ENCODE data around the gene CERS1. TPM values are rescaled to one million over a fixed set of nuclear protein-coding genes. Genes with fewer than 3 reads are reported as not detected.
"Not testable (repeated sequence)": the region's sequence is repeated elsewhere in the genome, so short reads cannot be mapped to it uniquely, and the experiment has no call there.

Gene CERS1
- total and polyA plus RNA-seq, 5 donors: 1.1 to 1.9 (median 1.3) TPM

DNA sequence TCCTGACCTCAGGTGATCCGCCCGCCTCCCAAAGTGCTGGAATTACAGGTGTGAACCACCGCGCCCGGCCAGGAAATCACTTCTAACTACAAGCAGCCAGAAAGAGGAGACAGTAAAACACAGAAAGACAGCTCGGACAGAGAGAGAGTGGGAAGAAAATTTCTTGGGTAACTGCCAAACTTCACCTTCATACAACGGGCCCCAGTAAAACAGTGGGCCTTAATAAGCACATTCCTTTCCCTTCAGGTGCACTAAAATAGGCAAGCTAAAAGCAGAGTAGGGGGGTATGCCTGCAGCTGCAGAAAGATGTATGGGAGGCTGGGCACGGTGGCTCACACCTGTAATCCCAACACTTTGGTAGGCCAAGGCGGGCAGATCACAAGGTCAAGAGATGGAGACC, 21.6 kb upstream of the CERS1 start:
- 84% methylated on average over 9 of the region's 9 CpGs for WGBS
- H3K27ac ChIP-seq (ENCODE audit: low read length); H3K4me1 ChIP-seq (ENCODE audit: control insufficient read depth, insufficient read depth, low read length); H3K9me3 ChIP-seq (ENCODE audit: control insufficient read depth, low read length); ATAC-seq; DNase-seq; H3K27me3 ChIP-seq (ENCODE audit: control insufficient read depth, insufficient read depth); H3K4me3 ChIP-seq (ENCODE audit: low read length); intact Hi-C loops (cut with DNase I): not testable (repeated sequence)

GRCh38 chr19:18915639-18916038, 19.7 kb upstream of the CERS1 start:
- Histone ChIP-seq H3K27me3 (ENCODE audit: control insufficient read depth, insufficient read depth) (no peaks in the 10 kb centered on the region), H3K27ac (ENCODE audit: low read length) (no peak overlapping the region), H3K9me3 (ENCODE audit: control insufficient read depth, low read length) (no peaks in the 10 kb centered on the region), H3K4me1 (ENCODE audit: control insufficient read depth, insufficient read depth, low read length) (peaks cover 4% of the 10 kb centered on the region), H3K4me3 (ENCODE audit: low read length) (no peak overlapping the region)
- intact Hi-C loops (cut with DNase I): no loop called here
- DNase-seq: peak in 2 of 3 donors; percentile 34 to 75
- ATAC-seq: no peak
- 51% methylated on average over 5 of the region's 5 CpGs for WGBS

GRCh38 chr19:18913466-18913865, 17.5 kb upstream of the CERS1 start:
- ATAC-seq (no peak), DNase-seq (peak in 1 of 3 donors; percentile 21)
- no peak overlapping the region for H3K27ac ChIP-seq (ENCODE audit: low read length)
- no peaks in the 10 kb centered on the region for H3K27me3 ChIP-seq (ENCODE audit: control insufficient read depth, insufficient read depth)
- H3K9me3 ChIP-seq (ENCODE audit: control insufficient read depth, low read length): no peaks in the 10 kb centered on the region
- intact Hi-C loops (cut with DNase I): no loop called here
- H3K4me3 ChIP-seq (ENCODE audit: low read length): no peak overlapping the region
- H3K4me1 ChIP-seq (ENCODE audit: control insufficient read depth, insufficient read depth, low read length): no peaks in the 10 kb centered on the region
- WGBS: 88% methylated on average over 5 of the region's 5 CpGs

DNA sequence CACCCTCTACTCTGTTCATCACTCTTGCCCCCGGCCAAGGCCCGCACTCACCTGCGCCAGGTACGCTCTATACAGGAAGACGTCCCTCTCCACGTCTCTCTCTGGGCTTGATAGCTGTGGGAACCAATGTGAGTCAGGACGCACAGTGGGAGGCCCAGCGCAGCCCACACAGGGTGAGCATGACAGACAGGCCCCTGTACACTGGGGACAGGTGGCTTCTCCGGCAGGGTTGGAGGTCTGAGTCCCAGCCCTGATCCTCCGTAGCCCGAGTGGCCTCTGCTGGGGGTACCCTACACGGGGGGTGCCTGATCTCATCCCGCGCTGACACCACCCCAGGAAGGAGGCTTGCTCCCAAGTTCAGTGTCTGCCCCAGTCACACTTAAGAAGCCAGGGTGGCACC, 17.0 kb upstream of the CERS1 start:
- WGBS: 96% methylated on average over 14 of the region's 14 CpGs
- Histone ChIP-seq H3K4me3 (ENCODE audit: low read length) (no peak overlapping the region), H3K27me3 (ENCODE audit: control insufficient read depth, insufficient read depth) (no peaks in the 10 kb centered on the region), H3K4me1 (ENCODE audit: control insufficient read depth, insufficient read depth, low read length) (no peaks in the 10 kb centered on the region), H3K27ac (ENCODE audit: low read length) (no peak overlapping the region), H3K9me3 (ENCODE audit: control insufficient read depth, low read length) (no peaks in the 10 kb centered on the region)
- intact Hi-C loops (cut with DNase I): no loop called here
- peak in 1 of 3 donors; percentile 36 for DNase-seq
- ATAC-seq: no peak

GRCh38 chr19:18910801-18911436, 15.0 kb upstream of the CERS1 start:
- Histone ChIP-seq H3K27me3 (ENCODE audit: control insufficient read depth, insufficient read depth) (no peaks in the 10 kb centered on the region), H3K27ac (ENCODE audit: low read length) (no peak overlapping the region), H3K4me3 (ENCODE audit: low read length) (no peak overlapping the region), H3K4me1 (ENCODE audit: control insufficient read depth, insufficient read depth, low read length) (no peaks in the 10 kb centered on the region), H3K9me3 (ENCODE audit: control insufficient read depth, low read length) (no peaks in the 10 kb centered on the region)
- WGBS: 93% methylated on average over 19 of the region's 19 CpGs
- no peak for ATAC-seq
- intact Hi-C loops (cut with DNase I): no loop called here
- DNase-seq: no peak

DNA sequence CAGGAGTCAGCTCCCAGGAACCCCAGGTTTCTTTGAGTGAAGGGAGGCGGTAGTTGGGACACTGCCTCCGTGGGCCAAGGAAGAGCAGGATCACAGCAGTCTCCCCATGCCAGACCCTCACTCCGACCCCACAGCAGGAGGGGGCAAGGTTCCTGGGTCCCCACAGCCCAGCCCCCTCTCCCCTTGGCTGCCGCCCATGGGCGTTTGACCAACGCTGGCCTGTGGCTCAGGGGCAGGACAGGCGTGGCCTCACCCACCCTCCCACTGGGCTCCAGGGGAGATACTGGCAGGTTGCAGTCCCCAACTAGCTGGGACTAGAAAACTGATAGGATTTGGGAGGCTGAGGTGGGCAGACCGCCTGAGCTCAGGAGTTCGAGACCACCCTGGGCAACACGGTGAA, 14.1 kb upstream of the CERS1 start:
- ATAC-seq: no peak
- 92% methylated on average over 10 of the region's 10 CpGs for WGBS
- Histone ChIP-seq H3K9me3 (ENCODE audit: control insufficient read depth, low read length) (no peaks in the 10 kb centered on the region), H3K4me3 (ENCODE audit: low read length) (no peak overlapping the region), H3K27ac (ENCODE audit: low read length) (no peak overlapping the region), H3K27me3 (ENCODE audit: control insufficient read depth, insufficient read depth) (no peaks in the 10 kb centered on the region), H3K4me1 (ENCODE audit: control insufficient read depth, insufficient read depth, low read length) (no peaks in the 10 kb centered on the region)
- DNase-seq: no peak
- intact Hi-C loops (cut with DNase I): no loop called here

- DNase-seq (no peak), ATAC-seq (no peak)
- intact Hi-C loops (cut with DNase I): no loop called here
- Histone ChIP-seq H3K27ac (ENCODE audit: low read length) (no peak overlapping the region), H3K4me1 (ENCODE audit: control insufficient read depth, insufficient read depth, low read length) (no peaks in the 10 kb centered on the region), H3K27me3 (ENCODE audit: control insufficient read depth, insufficient read depth) (no peaks in the 10 kb centered on the region), H3K9me3 (ENCODE audit: control insufficient read depth, low read length) (no peaks in the 10 kb centered on the region), H3K4me3 (ENCODE audit: low read length) (no peak overlapping the region)
- WGBS: 91% methylated on average over 17 of the region's 17 CpGs
Measured at GRCh38 chr19:18908917-18909619, 13.1 kb upstream of the CERS1 start.

- ATAC-seq: no peak
- Histone ChIP-seq H3K27me3 (ENCODE audit: control insufficient read depth, insufficient read depth) (no peaks in the 10 kb centered on the region), H3K27ac (ENCODE audit: low read length) (no peak overlapping the region), H3K4me3 (ENCODE audit: low read length) (no peak overlapping the region), H3K4me1 (ENCODE audit: control insufficient read depth, insufficient read depth, low read length) (no peaks in the 10 kb centered on the region), H3K9me3 (ENCODE audit: control insufficient read depth, low read length) (no peaks in the 10 kb centered on the region)
- WGBS: 90% methylated on average over 36 of the region's 36 CpGs
- intact Hi-C loops (cut with DNase I): no loop called here
- DNase-seq: no peak
Measured at GRCh38 chr19:18906605-18907519, 10.9 kb upstream of the CERS1 start.

DNA sequence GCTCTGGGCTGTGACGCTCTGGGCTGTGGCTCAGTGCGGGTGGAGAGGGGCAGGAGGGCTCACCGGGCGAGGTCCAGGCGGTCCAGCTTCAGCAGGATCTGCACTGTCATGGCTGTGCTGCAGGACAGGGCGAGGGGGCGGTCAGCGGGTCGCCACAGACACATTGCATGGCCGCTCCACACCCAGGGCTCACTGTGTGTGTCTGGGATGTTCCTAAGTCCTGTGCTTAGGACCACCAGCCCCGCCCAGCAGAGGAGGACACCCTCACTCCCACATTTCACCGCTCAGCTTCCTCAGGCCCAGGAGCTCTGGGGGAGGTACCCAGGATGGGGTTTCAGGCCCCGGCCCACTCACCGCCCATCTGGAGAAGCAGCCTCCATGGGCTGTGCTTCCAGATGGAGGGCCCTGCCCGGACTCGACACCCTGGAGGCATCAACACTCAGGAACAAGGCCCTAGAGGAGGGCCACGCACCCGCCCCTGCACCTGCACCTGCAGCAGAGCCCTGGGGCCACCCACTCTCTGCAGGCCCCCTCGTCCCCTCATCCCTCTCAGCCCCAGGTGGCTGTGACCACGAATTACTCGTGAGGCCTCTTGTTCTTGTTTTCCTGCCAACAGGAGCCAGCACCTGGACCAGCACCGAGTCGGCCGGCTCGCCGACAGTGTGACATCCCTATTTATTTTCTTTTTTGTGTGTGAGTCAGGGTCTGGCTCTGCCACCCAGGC, 9.7 kb upstream of the CERS1 start:
- Histone ChIP-seq H3K27me3 (ENCODE audit: control insufficient read depth, insufficient read depth) (no peaks in the 10 kb centered on the region), H3K4me3 (ENCODE audit: low read length) (no peak overlapping the region), H3K27ac (ENCODE audit: low read length) (no peak overlapping the region), H3K9me3 (ENCODE audit: control insufficient read depth, low read length) (no peaks in the 10 kb centered on the region), H3K4me1 (ENCODE audit: control insufficient read depth, insufficient read depth, low read length) (no peaks in the 10 kb centered on the region)
- DNase-seq (no peak), ATAC-seq (no peak)
- WGBS: 93% methylated on average over 26 of the region's 26 CpGs
- intact Hi-C loops (cut with DNase I): no loop called here

DNA sequence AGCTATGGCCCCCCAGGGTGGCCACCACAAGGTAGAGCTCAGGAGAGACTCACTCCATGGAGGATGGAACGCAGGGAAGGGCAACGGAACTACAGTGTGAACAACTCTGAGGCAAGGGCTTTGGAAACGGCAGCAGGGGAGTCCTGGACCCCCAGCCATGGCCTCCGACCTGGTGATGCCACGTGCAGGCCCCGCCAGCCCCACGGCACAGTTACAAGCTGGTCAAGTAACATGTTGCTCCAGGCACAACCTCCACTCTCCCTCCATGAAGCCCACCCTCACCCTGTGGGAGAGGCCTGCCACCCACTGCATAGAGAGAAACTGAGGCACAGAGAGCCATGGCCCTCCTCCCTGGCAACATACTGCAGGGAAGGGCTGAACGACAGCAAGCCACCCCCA, 9.1 kb upstream of the CERS1 start:
- no peak overlapping the region for H3K4me3 ChIP-seq (ENCODE audit: low read length)
- intact Hi-C loops (cut with DNase I): no loop called here
- H3K27ac ChIP-seq (ENCODE audit: low read length): no peak overlapping the region
- ATAC-seq: no peak
- H3K4me1 ChIP-seq (ENCODE audit: control insufficient read depth, insufficient read depth, low read length): no peaks in the 10 kb centered on the region
- no peaks in the 10 kb centered on the region for H3K27me3 ChIP-seq (ENCODE audit: control insufficient read depth, insufficient read depth)
- H3K9me3 ChIP-seq (ENCODE audit: control insufficient read depth, low read length): no peaks in the 10 kb centered on the region
- 90% methylated on average over 8 of the region's 8 CpGs for WGBS
- DNase-seq: no peak

Data from right cardiac atrium (tissue), 5 donors.